Mesenchymal stem cell (in vitro differentiated cells and primary cell): ENCODE data around the gene SPDYE1. TPM values are rescaled to one million over a fixed set of nuclear protein-coding genes. Genes with fewer than 3 reads are reported as not detected.
A peak's percentile ranks its signal among the peaks of the same experiment; 100 is the strongest.
"Not testable (repeated sequence)": the region's sequence is repeated elsewhere in the genome, so short reads cannot be mapped to it uniquely, and the experiment has no call there.

Source experiments
- DNase-seq: peaks from one replicate; pipeline ENCODE4 v3.0.0-alpha.2; 2013
- H2AFZ ChIP-seq: one replicate; pipeline ENCODE4 v1.6.1; 2013; ENCODE audit warnings: low read depth, mild to moderate bottlenecking, control low read depth, inconsistent platforms, low read length, moderate library complexity
- H2AK5ac ChIP-seq: 2 replicates; pipeline ENCODE4 v1.6.1; 2013; ENCODE audit warnings: low read length, moderate library complexity, mild to moderate bottlenecking, inconsistent platforms; ENCODE audit not compliant: severe bottlenecking
- H2BK120ac ChIP-seq: one replicate; pipeline ENCODE4 v1.6.1; 2013; ENCODE audit warnings: low read depth, mild to moderate bottlenecking, inconsistent platforms, low read length, moderate library complexity
- H2BK12ac ChIP-seq, 2 experiments: one replicate each; pipeline ENCODE4 v1.6.1; 2013; ENCODE audit warnings: inconsistent platforms in 2 of 2, low read length in 2 of 2, mild to moderate bottlenecking in 2 of 2, moderate library complexity in 2 of 2, control low read depth in 1 of 2
- H2BK15ac ChIP-seq: one replicate; pipeline ENCODE4 v1.6.1; 2013; ENCODE audit warnings: mild to moderate bottlenecking, low read depth, inconsistent platforms; ENCODE audit not compliant: poor library complexity, severe bottlenecking
- H2BK5ac ChIP-seq: 2 replicates; pipeline ENCODE4 v1.6.1; 2013; ENCODE audit warnings: low read depth, mild to moderate bottlenecking, low read length, control low read depth, inconsistent platforms; ENCODE audit not compliant: poor library complexity, severe bottlenecking
- H3K14ac ChIP-seq, 2 experiments: one replicate each; pipeline ENCODE4 v1.6.1; 2013; ENCODE audit warnings: inconsistent platforms in 2 of 2, low read length in 2 of 2, control low read depth in 1 of 2, mild to moderate bottlenecking in 1 of 2, moderate library complexity in 1 of 2
- H3K18ac ChIP-seq, 2 experiments: one replicate each; pipeline ENCODE4 v1.6.1; 2013; ENCODE audit warnings: inconsistent platforms in 2 of 2, low read length in 2 of 2, control low read depth in 1 of 2, low read depth in 1 of 2, mild to moderate bottlenecking in 1 of 2
- H3K23ac ChIP-seq, 2 experiments: one replicate each; pipeline ENCODE4 v1.6.1; 2013; ENCODE audit warnings: inconsistent platforms in 2 of 2, low read length in 2 of 2, mild to moderate bottlenecking in 2 of 2, moderate library complexity in 2 of 2, control low read depth in 1 of 2
- H3K27ac ChIP-seq: 2 replicates; pipeline ENCODE4 v1.5.1; 2013; ENCODE audit warnings: mild to moderate bottlenecking, moderate library complexity, low read length, control low read depth, inconsistent platforms; ENCODE audit not compliant: poor library complexity, severe bottlenecking
- H3K27me3 ChIP-seq, 2 experiments: 2 replicates each; pipeline versions ENCODE4 v1.6.1 to v1.7.0; 2013; ENCODE audit warnings: low read length in 2 of 2, mild to moderate bottlenecking in 2 of 2, moderate library complexity in 2 of 2, control low read depth in 1 of 2, inconsistent platforms in 1 of 2; ENCODE audit not compliant: control insufficient read depth in 1 of 2, insufficient read depth in 1 of 2
- H3K36me3 ChIP-seq, 2 experiments: 2 replicates each; pipeline versions ENCODE4 v1.6.1 to v1.7.0; 2013; ENCODE audit warnings: low read length in 2 of 2, control low read depth in 1 of 2, inconsistent platforms in 1 of 2, low read depth in 1 of 2, mild to moderate bottlenecking in 1 of 2; ENCODE audit not compliant: insufficient read depth in 2 of 2, control insufficient read depth in 1 of 2
- H3K4ac ChIP-seq, 2 experiments: one replicate each; pipeline ENCODE4 v1.6.1; 2013; ENCODE audit warnings: inconsistent platforms in 2 of 2, low read length in 2 of 2, mild to moderate bottlenecking in 2 of 2, moderate library complexity in 2 of 2, control low read depth in 1 of 2, low read depth in 1 of 2
- H3K4me1 ChIP-seq: 2 replicates; pipeline ENCODE4 v1.6.1; 2013; ENCODE audit warnings: low read depth, low read length, control low read depth; ENCODE audit not compliant: control insufficient read depth, insufficient read depth
- H3K4me2 ChIP-seq: 2 replicates; pipeline ENCODE4 v1.6.1; 2013; ENCODE audit warnings: low read length, mild to moderate bottlenecking, inconsistent platforms; ENCODE audit not compliant: poor library complexity, severe bottlenecking
- H3K4me3 ChIP-seq, 2 experiments: 2 replicates each; pipeline versions ENCODE4 v1.5.1 to v1.7.0; 2013; ENCODE audit warnings: low read length in 2 of 2, mild to moderate bottlenecking in 2 of 2, control low read depth in 1 of 2, low read depth in 1 of 2; ENCODE audit not compliant: insufficient read depth in 1 of 2
- H3K79me1 ChIP-seq: replicated peaks from 2 replicates; pipeline ENCODE4 v1.6.1; 2013; ENCODE audit warnings: mild to moderate bottlenecking, control low read depth, low read length, inconsistent platforms; ENCODE audit not compliant: poor library complexity, severe bottlenecking
- H3K9ac ChIP-seq: 2 replicates; pipeline ENCODE4 v1.7.0; 2013; ENCODE audit warnings: mild to moderate bottlenecking, low read length, moderate library complexity
- H3K9me3 ChIP-seq: 2 replicates; pipeline ENCODE4 v1.7.0; 2013; ENCODE audit warnings: mild to moderate bottlenecking, low read length; ENCODE audit not compliant: control insufficient read depth
- H4K8ac ChIP-seq: one replicate; pipeline ENCODE4 v1.6.1; 2013; ENCODE audit warnings: inconsistent platforms, mild to moderate bottlenecking, low read length, moderate library complexity
- H4K91ac ChIP-seq: one replicate; pipeline ENCODE4 v1.6.1; 2013; ENCODE audit warnings: mild to moderate bottlenecking, low read length, inconsistent platforms
- WGBS: methylation state at CpG from one replicate; pipeline ENCODE4 v1.1.7; 2013; ENCODE audit warnings: mixed read lengths; 5-methylcytosine and 5-hydroxymethylcytosine counted together
- polyA plus RNA-seq, 2 experiments: library from polyadenylated mRNA; stranded (reverse); fragments of 200-250 nt; gene quantifications; one replicate each; pipeline ENCODE4 v1.2.3, GENCODE V29; 2013

The SPDYE1 gene
- not detected for polyA plus RNA-seq (2013, experiment 1 of 2)
- polyA plus RNA-seq (2013, experiment 2 of 2), result not detected

GRCh38 chr7:43997532-43997931 is at the start of gene SPDYE1:
Gene SPDYE1 (plus strand): TSS chr7:43997897. CDS start chr7:43999950, 2,053 bp downstream.
- H3K27ac ChIP-seq, H3K4ac ChIP-seq, H2BK15ac ChIP-seq, H4K8ac ChIP-seq, H3K9me3 ChIP-seq, H2AFZ ChIP-seq, H3K23ac ChIP-seq, H3K4me1 ChIP-seq, H3K18ac ChIP-seq, H3K4me2 ChIP-seq, H3K4me3 ChIP-seq, H3K27me3 ChIP-seq, H2BK5ac ChIP-seq, H2BK12ac ChIP-seq, DNase-seq, H3K79me1 ChIP-seq, H3K14ac ChIP-seq, H3K36me3 ChIP-seq, H3K9ac ChIP-seq, H2AK5ac ChIP-seq, H2BK120ac ChIP-seq, H4K91ac ChIP-seq: not testable (repeated sequence)
- WGBS, result 100% methylated on average over 1 of the region's 3 CpGs

GRCh38 chr7:43952028-43952427 is 45.7 kb upstream of the SPDYE1 start:
- no peaks in the 10 kb centered on the region for H3K4me1 ChIP-seq
- H3K79me1 ChIP-seq, result no peaks in the 10 kb centered on the region
- no peak overlapping the region for H3K4ac ChIP-seq
- no peak overlapping the region for H2BK5ac ChIP-seq
- H3K4me2 ChIP-seq, result no peak overlapping the region
- H2BK120ac ChIP-seq, result no peak overlapping the region
- H3K9me3 ChIP-seq, result no peaks in the 10 kb centered on the region
- no peak overlapping the region for H3K9ac ChIP-seq
- H3K18ac ChIP-seq, result no peak overlapping the region
- H4K8ac ChIP-seq, result no peak overlapping the region
- H2AK5ac ChIP-seq, result no peak overlapping the region
- peaks cover 26 to 46% of the 10 kb centered on the region in 2 experiments for H3K36me3 ChIP-seq
- H3K4me3 ChIP-seq, result no peak overlapping the region
- H2AFZ ChIP-seq, result no peak overlapping the region
- no peak overlapping the region for H3K14ac ChIP-seq
- no peak overlapping the region for H3K23ac ChIP-seq
- no peaks in the 10 kb centered on the region for H3K27me3 ChIP-seq
- no peak overlapping the region for H2BK12ac ChIP-seq
- no peak for DNase-seq
- H3K27ac ChIP-seq, result no peak overlapping the region
- WGBS, result 100% methylated on average over 2 of the region's 3 CpGs
- H4K91ac ChIP-seq, result no peak overlapping the region
- H2BK15ac ChIP-seq, result no peak overlapping the region

- Histone ChIP-seq H4K8ac (no peak overlapping the region), H4K91ac (no peak overlapping the region)
These were observed 44.6 kb upstream of the SPDYE1 start for GRCh38 chr7:43953071-43953470.

GRCh38 chr7:43954524-43955228 is 43.0 kb upstream of the SPDYE1 start:
- Histone ChIP-seq H2BK12ac (no peak overlapping the region), H3K9me3 (no peaks in the 10 kb centered on the region), H3K14ac (no peak overlapping the region), H3K4ac (no peak overlapping the region), H3K4me3 (no peak overlapping the region), H2BK120ac (no peak overlapping the region), H3K27me3 (no peaks in the 10 kb centered on the region), H3K18ac (no peak overlapping the region), H3K27ac (no peak overlapping the region), H2BK15ac (no peak overlapping the region), H4K91ac (no peak overlapping the region), H3K23ac (no peak overlapping the region), H2AK5ac (no peak overlapping the region), H4K8ac (no peak overlapping the region), H3K4me2 (no peak overlapping the region), H2AFZ (no peak overlapping the region), H3K36me3 (peaks cover 22 to 36% of the 10 kb centered on the region in 2 experiments), H3K9ac (no peak overlapping the region), H3K79me1 (no peaks in the 10 kb centered on the region), H2BK5ac (no peak overlapping the region), H3K4me1 (no peaks in the 10 kb centered on the region)
- DNase-seq, result peak; percentile 71
- 60% methylated on average over 3 of the region's 3 CpGs for WGBS

More at GRCh38 chr7:43953071-43953470, 44.6 kb upstream of the SPDYE1 start:
- H3K18ac ChIP-seq, result no peak overlapping the region
- H2BK12ac ChIP-seq, result no peak overlapping the region
- no peaks in the 10 kb centered on the region for H3K9me3 ChIP-seq
- peaks cover 26 to 45% of the 10 kb centered on the region in 2 experiments for H3K36me3 ChIP-seq
- H2AK5ac ChIP-seq, result no peak overlapping the region
- no peak overlapping the region for H3K4me3 ChIP-seq
- no peak overlapping the region for H2BK120ac ChIP-seq
- H3K4ac ChIP-seq, result no peak overlapping the region
- no peak for DNase-seq
- no peak overlapping the region for H3K4me2 ChIP-seq
- no peaks in the 10 kb centered on the region for H3K4me1 ChIP-seq
- no peak overlapping the region for H2BK5ac ChIP-seq
- WGBS, result 94% methylated on average over 5 of the region's 5 CpGs
- H2BK15ac ChIP-seq, result no peak overlapping the region
- H3K9ac ChIP-seq, result no peak overlapping the region
- H3K79me1 ChIP-seq, result no peaks in the 10 kb centered on the region
- no peaks in the 10 kb centered on the region for H3K27me3 ChIP-seq
- H3K27ac ChIP-seq, result no peak overlapping the region
- no peak overlapping the region for H2AFZ ChIP-seq
- H3K14ac ChIP-seq, result no peak overlapping the region
- H3K23ac ChIP-seq, result no peak overlapping the region
